NCI-H1436 (cell line): ENCODE results near the gene FAM149A.

ENCODE experiments used
- DNase-seq: peaks from one replicate; lab custom pipeline; 2025; lab: John Stamatoyannopoulos, UW

FAM149A gene

GRCh38 chr4:186202490-186203140 lies 98.1 kb downstream of the FAM149A start:
- DNase-seq, result no peak

- DNase-seq, result no peak
Observed at GRCh38 chr4:186203406-186203805, 98.9 kb downstream of the FAM149A start.

- no peak for DNase-seq
Observed at GRCh38 chr4:186204103-186204559, 99.6 kb downstream of the FAM149A start.

GRCh38 chr4:186204686-186205085 lies 100.2 kb downstream of the FAM149A start:
- no peak for DNase-seq

GRCh38 chr4:186205156-186205555 lies 100.7 kb downstream of the FAM149A start:
- DNase-seq, result no peak

GRCh38 chr4:186216465-186217024 lies 112.0 kb downstream of the FAM149A start:
- no peak for DNase-seq

- no peak for DNase-seq
Observed at GRCh38 chr4:186217733-186218293, 113.3 kb downstream of the FAM149A start.

GRCh38 chr4:186221624-186222023 lies 117.1 kb downstream of the FAM149A start:
- no peak for DNase-seq
